GM23248 (cell line): ENCODE data around the gene BTBD19. TPM values are rescaled to one million over a fixed set of nuclear protein-coding genes. Genes with fewer than 3 reads are reported as not detected.

Experiments
- DNase-seq: peaks from one replicate; pipeline ENCODE4 v3.0.0-alpha.2; 2015
- H2AFZ ChIP-seq: fragments of 200-600 bp; sonication (generic); 2 replicates; pipeline ENCODE4 v1.6.1; 2016; ENCODE audit warnings: antibody characterized with exemption
- H3F3A ChIP-seq: fragments of 200-600 bp; sonication (generic); 2 replicates; pipeline ENCODE4 v1.6.1; 2016; ENCODE audit warnings: mild to moderate bottlenecking, antibody characterized with exemption, mixed run types; ENCODE audit not compliant: insufficient read depth
- H3K27ac ChIP-seq: fragments of 200-600 bp; sonication (generic); 2 replicates; pipeline ENCODE4 v1.5.1; 2016; ENCODE audit warnings: mild to moderate bottlenecking
- H3K27me3 ChIP-seq: fragments of 200-600 bp; sonication (generic); replicated peaks from 2 replicates; pipeline ENCODE4 v1.6.1; 2016; ENCODE audit warnings: mild to moderate bottlenecking; ENCODE audit not compliant: insufficient read depth
- H3K36me3 ChIP-seq: fragments of 200-600 bp; sonication (generic); 2 replicates; pipeline ENCODE4 v1.6.1; 2016; ENCODE audit warnings: low read depth, mild to moderate bottlenecking
- H3K4me1 ChIP-seq: fragments of 200-600 bp; sonication (generic); 2 replicates; pipeline ENCODE4 v1.6.1; 2016; ENCODE audit warnings: mild to moderate bottlenecking; ENCODE audit not compliant: insufficient read depth
- H3K4me2 ChIP-seq: fragments of 200-600 bp; sonication (generic); one replicate; pipeline ENCODE4 v1.6.1; 2016; ENCODE audit warnings: mild to moderate bottlenecking; ENCODE audit not compliant: unreplicated experiment
- H3K4me3 ChIP-seq: fragments of 200-600 bp; sonication (generic); 2 replicates; pipeline ENCODE4 v1.5.1; 2016; ENCODE audit warnings: mild to moderate bottlenecking
- H3K79me2 ChIP-seq: fragments of 200-600 bp; sonication (generic); 2 replicates; pipeline ENCODE4 v1.6.1; 2016; ENCODE audit warnings: mild to moderate bottlenecking; ENCODE audit not compliant: insufficient read depth
- H3K9ac ChIP-seq: fragments of 200-600 bp; sonication (generic); 2 replicates; pipeline ENCODE4 v1.6.1; 2016; ENCODE audit warnings: mild to moderate bottlenecking
- H3K9me2 ChIP-seq: fragments of 200-600 bp; sonication (generic); 2 replicates; pipeline ENCODE4 v1.6.1; 2016; ENCODE audit warnings: mixed run types, mild to moderate bottlenecking, moderate library complexity; ENCODE audit not compliant: insufficient read depth
- H3K9me3 ChIP-seq: fragments of 200-600 bp; sonication (generic); one replicate; pipeline ENCODE4 v1.6.1; 2017; ENCODE audit warnings: low read depth
- H4K20me1 ChIP-seq: fragments of 200-600 bp; sonication (generic); 2 replicates; pipeline ENCODE4 v1.6.0; 2016; ENCODE audit not compliant: insufficient read depth
- EZH2 ChIP-seq: fragments of 200-600 bp; sonication (generic); IDR thresholded peaks from 2 replicates; pipeline ENCODE4 v1.6.1; 2018; ENCODE audit warnings: antibody characterized with exemption, mild to moderate bottlenecking; ENCODE audit not compliant: insufficient read depth, poor library complexity, severe bottlenecking
- EZH2phosphoT487 ChIP-seq: fragments of 200-600 bp; sonication (generic); IDR thresholded peaks from 2 replicates; pipeline ENCODE4 v1.6.1; 2018; ENCODE audit warnings: antibody characterized with exemption, moderate library complexity, mild to moderate bottlenecking, low read depth; ENCODE audit not compliant: insufficient read depth
- WGBS, 2 experiments: methylation state at CpG; one replicate each; pipeline ENCODE4 v1.1.6; 2015 to 2017; ENCODE audit warnings: low lambda C conversion rate in 2 of 2, low coverage in 1 of 2; ENCODE audit errors: missing lambda C conversion rate in 2 of 2; 5-methylcytosine and 5-hydroxymethylcytosine counted together
- in situ Hi-C: fragments of 300-500 bp; cut with MboI; formaldehyde crosslinking; loops from 2 replicates; pipeline ENCODE4 v1.15.0; 2020
- polyA plus RNA-seq: library from polyadenylated mRNA; unstranded; fragments of >200 nt; fragmentation: Nextera tagmentation; extraction: Ambion mirVana; gene quantifications from 2 replicates; pipeline ENCODE4 v1.2.1, GENCODE V29; 2016
- total RNA-seq: library from RNA; depleted of rRNA; stranded (reverse); fragments of >200 nt; shearing (Covaris generic); gene quantifications from 2 replicates; pipeline ENCODE4 v1.2.3, GENCODE V29; 2014

Gene BTBD19
- total and polyA plus RNA-seq, 2 experiments from 2014 or later, result 8.0 to 12.1 TPM

GRCh38 chr1:44849575-44850132 lies 41.3 kb downstream of the BTBD19 start:
- H3K4me2 ChIP-seq, result no peak overlapping the region
- no peak overlapping the region for H3K9ac ChIP-seq
- 72 to 78% methylated on average over 2 of the region's 2 CpGs for WGBS, 2 experiments
- no peaks in the 10 kb centered on the region for H3K79me2 ChIP-seq
- no peaks in the 10 kb centered on the region for H3K9me2 ChIP-seq
- H3K9me3 ChIP-seq, result no peaks in the 10 kb centered on the region
- no peak overlapping the region for H3K4me3 ChIP-seq
- no peak overlapping the region for H2AFZ ChIP-seq
- in situ Hi-C loops, result loop anchor here (25.0 kb wide), 1 partner anchor 463 kb away; no protein-coding TSS in a partner anchor
- H4K20me1 ChIP-seq, result no peaks in the 10 kb centered on the region
- no peak overlapping the region for H3K27ac ChIP-seq
- no peaks in the 10 kb centered on the region for H3K27me3 ChIP-seq
- DNase-seq, result no peak
- H3K4me1 ChIP-seq, result no peaks in the 10 kb centered on the region
- no peaks in the 10 kb centered on the region; the same call in 1 of the 2 replicates for H3K36me3 ChIP-seq
- no peaks in the 10 kb centered on the region; the same call in 1 of the 2 replicates for H3F3A ChIP-seq
- no peak for TF ChIP-seq EZH2
- no peak for TF ChIP-seq EZH2phosphoT487

DNA sequence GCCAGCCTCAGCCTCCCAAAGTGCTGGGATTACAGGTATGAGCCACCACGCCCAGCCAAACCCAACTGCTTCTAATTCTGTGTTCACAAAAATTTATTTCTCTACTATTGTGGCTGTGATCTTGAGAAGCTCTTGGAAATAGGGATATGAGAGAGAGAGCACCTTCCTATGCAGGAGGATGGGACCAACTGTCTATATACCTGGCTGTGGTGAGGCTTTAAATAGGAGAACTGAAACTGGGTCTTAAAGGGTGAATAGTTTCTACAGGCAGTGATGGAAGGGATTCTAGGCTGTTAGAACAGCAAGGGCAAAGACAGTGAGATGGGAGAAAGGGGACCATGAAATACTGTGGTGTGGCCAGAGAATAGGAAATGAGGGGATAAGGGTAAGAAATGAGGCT lies 43.0 kb downstream of the BTBD19 start:
- Histone ChIP-seq H3K79me2 (no peaks in the 10 kb centered on the region), H3K27ac (no peak overlapping the region), H3K9me2 (no peaks in the 10 kb centered on the region), H3K36me3 (no peaks in the 10 kb centered on the region; the same call in 1 of the 2 replicates), H2AFZ (no peak overlapping the region), H4K20me1 (no peaks in the 10 kb centered on the region), H3K4me2 (no peak overlapping the region), H3F3A (no peaks in the 10 kb centered on the region), H3K9me3 (no peaks in the 10 kb centered on the region), H3K4me1 (no peaks in the 10 kb centered on the region), H3K4me3 (no peak overlapping the region), H3K27me3 (no peaks in the 10 kb centered on the region), H3K9ac (no peak overlapping the region)
- TF ChIP-seq EZH2, result no peak
- TF ChIP-seq EZH2phosphoT487, result no peak
- no peak for DNase-seq
- in situ Hi-C loops, result no loop called here
- WGBS, 2 experiments, result 64 to 73% methylated on average over 1 of the region's 1 CpG

DNA sequence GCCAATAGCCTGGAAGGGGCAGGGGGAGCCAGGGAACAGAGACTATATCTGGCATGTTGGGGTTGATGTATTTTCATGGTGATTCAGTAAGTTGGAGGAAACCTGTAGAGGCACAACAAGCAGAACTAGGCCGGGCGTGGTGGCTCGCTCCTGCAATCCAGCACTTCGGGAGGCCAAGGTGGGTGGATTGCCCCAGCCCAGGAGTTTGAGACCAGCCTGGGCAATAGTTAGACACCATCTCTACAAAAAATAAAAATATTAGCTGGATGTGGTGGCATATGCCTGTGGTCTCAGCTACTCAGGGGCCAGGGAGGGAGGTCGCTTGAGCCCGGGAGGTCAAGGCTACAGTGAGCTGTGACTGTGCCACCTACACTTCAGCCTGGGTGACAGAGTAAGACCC lies 44.9 kb downstream of the BTBD19 start:
- Histone ChIP-seq H3K9ac (no peak overlapping the region), H3K27me3 (no peaks in the 10 kb centered on the region), H3K9me2 (no peaks in the 10 kb centered on the region), H3K4me2 (no peak overlapping the region), H3K9me3 (no peaks in the 10 kb centered on the region), H3K4me3 (no peak overlapping the region), H3K4me1 (no peaks in the 10 kb centered on the region), H3F3A (no peaks in the 10 kb centered on the region), H2AFZ (no peak overlapping the region), H3K36me3 (no peaks in the 10 kb centered on the region; the same call in 1 of the 2 replicates), H3K27ac (no peak overlapping the region), H4K20me1 (no peaks in the 10 kb centered on the region), H3K79me2 (no peaks in the 10 kb centered on the region)
- no peak for TF ChIP-seq EZH2
- no peak for TF ChIP-seq EZH2phosphoT487
- no peak for DNase-seq
- in situ Hi-C loops, result no loop called here
- WGBS, 2 experiments, result 83 to 95% methylated on average over 6 of the region's 6 CpGs

DNA sequence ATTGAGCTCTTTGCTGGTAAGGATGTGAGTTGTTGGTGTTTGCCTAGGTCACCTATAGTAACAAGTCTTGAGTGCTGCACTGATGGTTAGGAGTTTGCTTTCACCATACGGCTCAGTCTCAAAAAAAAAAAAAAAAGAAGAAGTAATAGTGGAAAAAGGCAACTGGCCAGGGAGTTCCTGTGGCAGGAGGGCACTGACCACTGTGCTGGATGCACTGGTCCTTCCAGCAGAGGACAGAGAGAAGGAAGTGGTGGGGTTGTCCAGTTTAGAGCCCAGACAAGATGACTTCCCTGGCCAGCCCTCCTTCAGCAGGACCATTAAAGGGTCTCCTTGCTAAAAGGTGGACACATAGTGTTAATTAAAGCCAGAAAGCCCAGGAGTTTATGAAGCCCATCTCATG lies 46.6 kb downstream of the BTBD19 start:
- in situ Hi-C loops, result no loop called here
- 96 to 100% methylated on average over 1 of the region's 1 CpG for WGBS, 2 experiments

More for the DNA sequence above, 46.6 kb downstream of the BTBD19 start:
- Histone ChIP-seq H3K4me1 (no peaks in the 10 kb centered on the region), H3K27ac (no peak overlapping the region), H3K79me2 (no peaks in the 10 kb centered on the region), H3K9me3 (no peaks in the 10 kb centered on the region), H2AFZ (no peak overlapping the region), H4K20me1 (no peaks in the 10 kb centered on the region), H3K9ac (no peak overlapping the region), H3K36me3 (no peaks in the 10 kb centered on the region; the same call in 1 of the 2 replicates), H3F3A (no peaks in the 10 kb centered on the region), H3K4me2 (no peak overlapping the region), H3K4me3 (no peak overlapping the region), H3K27me3 (no peaks in the 10 kb centered on the region), H3K9me2 (no peaks in the 10 kb centered on the region)
- DNase-seq, result no peak
- TF ChIP-seq EZH2phosphoT487 (no peak), EZH2 (no peak)
